Natural killer cell (primary cell): Measurements from ENCODE around the gene CAPN9. TPM values are rescaled to one million over a fixed set of nuclear protein-coding genes. Genes with fewer than 3 reads are reported as not detected.
"Not testable (repeated sequence)": the region's sequence is repeated elsewhere in the genome, so short reads cannot be mapped to it uniquely, and the experiment has no call there.

Experiments
- ATAC-seq, 3 donors: fragments of 150-1000 bp in 2 of 3; fragments of 200-7000 bp in 1 of 3; cut with Tn5 transposase; 1 replicate in 1 of 3; 2 replicates in 2 of 3; pipeline ENCODE4 v1.10.0; 2021; ENCODE audit warnings: mild to moderate bottlenecking in 2 of 3, moderate library complexity in 2 of 3
- DNase-seq, 2 donors: peaks; one replicate each; pipeline versions ENCODE4 v3.0.0 to v3.0.0-alpha.2; 2013 to 2021; ENCODE audit warnings: mixed read lengths in 1 of 2
- H3K27ac ChIP-seq: one replicate; pipeline ENCODE4 v1.5.1; 2013; ENCODE audit warnings: mild to moderate bottlenecking, low read length
- H3K27me3 ChIP-seq: one replicate; pipeline ENCODE4 v1.6.1; 2013; ENCODE audit warnings: low read length; ENCODE audit not compliant: control insufficient read depth, insufficient read depth
- H3K36me3 ChIP-seq: one replicate; pipeline ENCODE4 v1.6.1; 2013; ENCODE audit warnings: low read length; ENCODE audit not compliant: control insufficient read depth, insufficient read depth
- H3K4me1 ChIP-seq: one replicate; pipeline ENCODE4 v1.6.1; 2013; ENCODE audit warnings: low read length; ENCODE audit not compliant: control insufficient read depth, insufficient read depth
- H3K4me3 ChIP-seq: one replicate; pipeline ENCODE4 v1.5.1; 2013; ENCODE audit warnings: low read length
- H3K9me3 ChIP-seq: one replicate; pipeline ENCODE4 v1.6.1; 2013; ENCODE audit warnings: low read length; ENCODE audit not compliant: control insufficient read depth, insufficient read depth
- H3K27ac Mint-ChIP-seq, 2 donors: one replicate each; pipeline ENCODE4 v1.8.0; 2022; ENCODE audit warnings: mild to moderate bottlenecking in 2 of 2, mixed read lengths in 2 of 2, moderate library complexity in 1 of 2
- H3K27me3 Mint-ChIP-seq, 2 donors: one replicate each; pipeline ENCODE4 v1.8.0; 2022; ENCODE audit warnings: low read depth in 2 of 2, mixed read lengths in 2 of 2
- H3K36me3 Mint-ChIP-seq: one replicate; pipeline ENCODE4 v1.8.0; 2022; ENCODE audit warnings: mixed read lengths
- H3K4me1 Mint-ChIP-seq, 2 donors: one replicate each; pipeline ENCODE4 v1.8.0; 2022; ENCODE audit warnings: mixed read lengths in 2 of 2
- H3K4me3 Mint-ChIP-seq: one replicate; pipeline ENCODE4 v1.8.0; 2022; ENCODE audit warnings: mild to moderate bottlenecking, moderate library complexity, mixed read lengths
- H3K9me3 Mint-ChIP-seq, 2 donors: one replicate each; pipeline ENCODE4 v1.8.0; 2022; ENCODE audit warnings: mixed read lengths in 2 of 2
- CTCF ChIP-seq: fragments of 200-600 bp; IDR thresholded peaks from one replicate; pipeline ENCODE4 v1.8.0; 2022; ENCODE audit warnings: antibody characterized with exemption
- WGBS: methylation state at CpG from one replicate; pipeline ENCODE4 v1.1.7; 2013; ENCODE audit warnings: missing lambda C conversion rate; ENCODE audit not compliant: insufficient coverage; 5-methylcytosine and 5-hydroxymethylcytosine counted together
- intact Hi-C: fragments of 100-400 bp; cut with micrococcal nuclease; formaldehyde crosslinking; loops from one replicate; pipeline ENCODE4 v1.14.2; 2022
- total RNA-seq, 4 donors: library from RNA; stranded (reverse); fragments of 120-200 nt in 1 of 4; gene quantifications; one replicate each; pipeline versions ENCODE4 v1.2.3 to v1.2.4, GENCODE V29; 2013 to 2022

Gene CAPN9, protein sequence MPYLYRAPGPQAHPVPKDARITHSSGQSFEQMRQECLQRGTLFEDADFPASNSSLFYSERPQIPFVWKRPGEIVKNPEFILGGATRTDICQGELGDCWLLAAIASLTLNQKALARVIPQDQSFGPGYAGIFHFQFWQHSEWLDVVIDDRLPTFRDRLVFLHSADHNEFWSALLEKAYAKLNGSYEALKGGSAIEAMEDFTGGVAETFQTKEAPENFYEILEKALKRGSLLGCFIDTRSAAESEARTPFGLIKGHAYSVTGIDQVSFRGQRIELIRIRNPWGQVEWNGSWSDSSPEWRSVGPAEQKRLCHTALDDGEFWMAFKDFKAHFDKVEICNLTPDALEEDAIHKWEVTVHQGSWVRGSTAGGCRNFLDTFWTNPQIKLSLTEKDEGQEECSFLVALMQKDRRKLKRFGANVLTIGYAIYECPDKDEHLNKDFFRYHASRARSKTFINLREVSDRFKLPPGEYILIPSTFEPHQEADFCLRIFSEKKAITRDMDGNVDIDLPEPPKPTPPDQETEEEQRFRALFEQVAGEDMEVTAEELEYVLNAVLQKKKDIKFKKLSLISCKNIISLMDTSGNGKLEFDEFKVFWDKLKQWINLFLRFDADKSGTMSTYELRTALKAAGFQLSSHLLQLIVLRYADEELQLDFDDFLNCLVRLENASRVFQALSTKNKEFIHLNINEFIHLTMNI
- total RNA-seq, result not detected
- not detected for total RNA-seq (2013)

- Mint-ChIP-seq H3K4me3 (no peak within 1 kb of the TSS), H3K9me3 (no peaks in the 10 kb centered on the region), H3K36me3 (no peaks in the 10 kb centered on the region), H3K4me1 (no peaks in the 10 kb centered on the region), H3K27ac (no peak within 1 kb of the TSS), H3K27me3 (peaks cover 6% of the 10 kb centered on the region in 2 donors)
- WGBS, result 76% methylated on average over 14 of the region's 14 CpGs
- DNase-seq (no peak), ATAC-seq (no peak)
- TF ChIP-seq CTCF, result no peak
- intact Hi-C loops, result no loop called here
- no peaks in the 10 kb centered on the region for H3K27me3 ChIP-seq
- no peaks in the 10 kb centered on the region for H3K4me1 ChIP-seq
- H3K36me3 ChIP-seq, result no peaks in the 10 kb centered on the region
- no peaks in the 10 kb centered on the region for H3K9me3 ChIP-seq
- H3K4me3 ChIP-seq, result no peak within 1 kb of the TSS
- H3K27ac ChIP-seq, result no peak within 1 kb of the TSS
Measured at GRCh38 chr1:230747127-230747730, at the start of gene CAPN9. CAPN9 (plus strand) TSS chr1:230747388; CDS start chr1:230747497, 109 bp downstream.

DNA sequence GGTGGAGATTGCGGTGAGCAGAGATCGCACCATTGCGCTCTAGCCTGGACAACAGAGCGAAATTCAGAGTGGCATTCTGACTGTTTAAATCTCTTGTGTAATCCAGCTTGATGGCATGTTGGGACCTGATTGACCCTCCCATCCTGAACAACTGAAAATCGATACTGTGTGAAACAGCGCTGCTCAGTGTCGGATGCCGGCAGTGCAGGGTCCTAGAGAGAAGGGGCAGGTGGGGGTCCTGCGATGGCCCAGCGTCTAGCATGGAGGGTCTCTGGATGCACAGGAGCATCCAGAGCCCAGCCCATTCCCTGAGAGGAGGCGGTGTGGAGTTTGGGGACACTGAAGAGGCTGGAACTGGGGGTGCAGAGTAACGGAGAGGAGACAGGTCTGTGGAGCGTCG lies 49.1 kb upstream of the CAPN9 start:
- no peaks in the 10 kb centered on the region for H3K9me3 ChIP-seq
- Mint-ChIP-seq H3K27me3 (no peaks in the 10 kb centered on the region), H3K36me3 (no peaks in the 10 kb centered on the region), H3K9me3 (no peaks in the 10 kb centered on the region), H3K4me1 (peaks cover 0 to 9% of the 10 kb centered on the region in 2 donors), H3K27ac (no peak overlapping the region), H3K4me3 (no peak overlapping the region)
- TF ChIP-seq CTCF, result no peak
- H3K36me3 ChIP-seq, result peaks cover 10% of the 10 kb centered on the region
- 91% methylated on average over 14 of the region's 14 CpGs for WGBS
- H3K27ac ChIP-seq, result no peak overlapping the region
- H3K4me1 ChIP-seq, result peaks cover 12% of the 10 kb centered on the region
- intact Hi-C loops, result no loop called here
- no peak for ATAC-seq
- DNase-seq, result no peak
- no peaks in the 10 kb centered on the region for H3K27me3 ChIP-seq
- no peak overlapping the region for H3K4me3 ChIP-seq

GRCh38 chr1:230698964-230699363 lies 48.2 kb upstream of the CAPN9 start:
- H3K4me1 ChIP-seq, result peaks cover 21% of the 10 kb centered on the region
- H3K4me3 Mint-ChIP-seq, H3K27me3 Mint-ChIP-seq, H3K27ac Mint-ChIP-seq, H3K36me3 ChIP-seq, intact Hi-C loops, H3K4me3 ChIP-seq, H3K27ac ChIP-seq, H3K4me1 Mint-ChIP-seq, H3K27me3 ChIP-seq, H3K9me3 ChIP-seq, ATAC-seq, DNase-seq, H3K36me3 Mint-ChIP-seq, H3K9me3 Mint-ChIP-seq: not testable (repeated sequence)

- H3K36me3 ChIP-seq, result no peaks in the 10 kb centered on the region
- Mint-ChIP-seq H3K36me3 (no peaks in the 10 kb centered on the region), H3K4me3 (no peak overlapping the region), H3K27me3 (no peaks in the 10 kb centered on the region), H3K27ac (no peak overlapping the region), H3K9me3 (no peaks in the 10 kb centered on the region), H3K4me1 (peaks cover 0 to under 1% of the 10 kb centered on the region in 2 donors)
- ATAC-seq (no peak), DNase-seq (no peak)
- no peak overlapping the region for H3K4me3 ChIP-seq
- WGBS, result 86% methylated on average over 1 of the region's 1 CpG
- TF ChIP-seq CTCF, result no peak
- intact Hi-C loops, result no loop called here
- H3K9me3 ChIP-seq, result no peaks in the 10 kb centered on the region
- H3K4me1 ChIP-seq, result peaks cover 22% of the 10 kb centered on the region
- no peaks in the 10 kb centered on the region for H3K27me3 ChIP-seq
- no peak overlapping the region for H3K27ac ChIP-seq
Measured at GRCh38 chr1:230699716-230700115, 47.5 kb upstream of the CAPN9 start.
